Panc1 (cell line): ENCODE data around the gene LHX3. TPM values are rescaled to one million over a fixed set of nuclear protein-coding genes. Genes with fewer than 3 reads are reported as not detected.
"Not testable (repeated sequence)": the region's sequence is repeated elsewhere in the genome, so short reads cannot be mapped to it uniquely, and the experiment has no call there.

Experiments used
- ATAC-seq: fragments of 200-7000 bp; cut with Tn5 transposase; 2 replicates; pipeline ENCODE4 v1.9.1; 2020; ENCODE audit warnings: mild to moderate bottlenecking, moderate library complexity
- BruUV-seq: library from RNA; stranded (reverse); fragments of 400-500 nt; replicated peaks from 2 replicates; lab custom pipeline; 2021; lab: Mats Ljungman, UMichigan
- CTCF ChIA-PET: fragments of 300-600 bp; sonication (Branson Sonifier 250); formaldehyde crosslinking; loops from one replicate; lab custom pipeline; 2022; ENCODE audit warnings: antibody characterized with exemption; lab: Charles Lee
- POLR2A ChIA-PET: fragments of 300-600 bp; sonication (Branson Sonifier 250); formaldehyde crosslinking; loops from one replicate; lab custom pipeline; 2022; ENCODE audit warnings: antibody characterized with exemption; lab: Charles Lee
- DNase-seq: peaks from one replicate; pipeline ENCODE4 v3.0.0-alpha.2; 2010; ENCODE audit warnings: low read depth, low spot score
- H3K27ac ChIP-seq: 2 replicates; pipeline ENCODE4 v1.5.1; 2011; ENCODE audit warnings: mild to moderate bottlenecking, low read length, inconsistent platforms
- H3K27me3 ChIP-seq: fragments of 200-500 bp; sonication (Bioruptor generic); 2 replicates; pipeline ENCODE4 v1.6.0; 2014; ENCODE audit warnings: low read length, inconsistent platforms; ENCODE audit not compliant: control insufficient read depth, insufficient read depth
- H3K36me3 ChIP-seq: fragments of 200-500 bp; sonication (Bioruptor generic); 2 replicates; pipeline ENCODE4 v1.5.1; 2014; ENCODE audit warnings: inconsistent platforms, mild to moderate bottlenecking, low read length, moderate library complexity; ENCODE audit not compliant: control insufficient read depth, insufficient read depth
- H3K4me1 ChIP-seq: 2 replicates; pipeline ENCODE4 v1.5.1; 2011; ENCODE audit warnings: inconsistent platforms, mild to moderate bottlenecking, low read length, moderate library complexity; ENCODE audit not compliant: control insufficient read depth, insufficient read depth
- H3K4me3 ChIP-seq, 2 experiments: 2 replicates each; pipeline ENCODE4 v1.5.1; 2011 to 2012; ENCODE audit warnings: low read depth in 2 of 2, low read length in 2 of 2, mild to moderate bottlenecking in 2 of 2, inconsistent platforms in 1 of 2, moderate library complexity in 1 of 2
- H3K9me3 ChIP-seq: fragments of 200-500 bp; sonication (Bioruptor generic); 2 replicates; pipeline ENCODE4 v1.5.1; 2014; ENCODE audit warnings: low read depth, mild to moderate bottlenecking, inconsistent platforms, low read length, moderate library complexity; ENCODE audit not compliant: control insufficient read depth, insufficient read depth
- POLR2AphosphoS5 ChIP-seq: IDR thresholded peaks from 2 replicates; pipeline ENCODE4 v1.6.1; 2012; ENCODE audit warnings: mild to moderate bottlenecking, low read depth, low read length, moderate library complexity
- SIN3A ChIP-seq: IDR thresholded peaks from 2 replicates; pipeline ENCODE4 v1.6.1; 2012; ENCODE audit warnings: low read depth, mild to moderate bottlenecking, low read length, moderate library complexity, borderline replicate concordance; ENCODE audit not compliant: insufficient read depth
- TCF7L2 ChIP-seq: IDR thresholded peaks from 2 replicates; pipeline ENCODE4 v1.6.1; 2011; ENCODE audit warnings: mild to moderate bottlenecking, low read depth, low read length, inconsistent platforms
- in situ Hi-C: cut with HindIII; loops from 2 replicates; pipeline ENCODE4 v1.10.0; 2016; ENCODE audit warnings: low sequenced_read_pairs, low pct_unique_long_range_greater_than_20kb
- intact Hi-C: fragments of 100-400 bp; cut with micrococcal nuclease; formaldehyde crosslinking; loops from one replicate; pipeline ENCODE4 v1.10.0; 2022; ENCODE audit not compliant: unreplicated experiment
- total RNA-seq: library from RNA; stranded (reverse); gene quantifications from one replicate; pipeline ENCODE4 v1.2.1, GENCODE V29; 2021; ENCODE audit not compliant: unreplicated experiment
- TF ChIP-seq, protein P1 (sequence below): fragments of 450-650 bp; IDR thresholded peaks from 2 replicates; pipeline ENCODE4 v1.5.1; 2017; ENCODE audit warnings: mild to moderate bottlenecking
- TF ChIP-seq, protein P2 (sequence below), 2 experiments: IDR thresholded peaks; 2 replicates each; pipeline ENCODE4 v1.6.1; 2011 to 2012; ENCODE audit warnings: low read depth in 2 of 2, control low read depth in 1 of 2, low read length in 1 of 2, mild to moderate bottlenecking in 1 of 2, moderate library complexity in 1 of 2; ENCODE audit not compliant: insufficient read depth in 1 of 2

The LHX3 gene
- total RNA-seq, 1 experiment from 2014 or later: 0.13 TPM

DNA sequence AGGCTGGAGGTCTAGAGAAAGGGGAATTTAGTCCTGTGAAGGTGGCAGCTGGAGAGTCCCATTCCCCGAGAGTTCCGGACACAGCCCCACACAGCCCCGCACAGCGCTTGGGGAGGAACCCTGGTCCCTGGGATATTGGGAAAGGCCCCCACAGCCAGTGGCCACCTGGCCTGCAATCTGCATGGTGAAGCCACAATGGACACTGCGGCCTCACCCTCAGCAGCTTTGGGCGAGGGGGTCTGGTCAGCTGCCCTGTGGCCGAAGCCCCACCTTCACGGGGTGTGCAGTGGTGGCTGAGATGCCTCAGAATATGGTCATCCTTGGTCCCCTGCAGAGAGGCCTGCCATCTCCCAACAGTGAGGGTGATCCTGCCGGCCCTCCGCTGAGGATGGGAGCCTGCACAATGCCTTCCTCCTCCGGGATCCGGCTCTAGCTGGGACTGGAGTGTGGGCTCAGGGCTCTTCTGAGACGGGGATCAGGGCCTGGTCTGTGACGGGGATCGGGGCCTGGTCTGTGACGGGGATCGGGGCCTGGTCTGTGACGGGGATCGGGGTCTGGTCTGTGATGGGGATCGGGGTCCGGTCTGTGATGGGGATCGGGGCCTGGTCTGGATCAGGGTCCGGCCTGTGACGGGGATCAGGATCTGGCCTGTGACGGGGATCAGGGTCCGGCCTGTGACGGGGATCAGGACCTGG lies 52.9 kb downstream of the LHX3 start:
- in situ Hi-C loops: no loop called here
- POLR2A ChIA-PET: no interaction called here
- H3K27me3 ChIP-seq: no peaks in the 10 kb centered on the region

DNA sequence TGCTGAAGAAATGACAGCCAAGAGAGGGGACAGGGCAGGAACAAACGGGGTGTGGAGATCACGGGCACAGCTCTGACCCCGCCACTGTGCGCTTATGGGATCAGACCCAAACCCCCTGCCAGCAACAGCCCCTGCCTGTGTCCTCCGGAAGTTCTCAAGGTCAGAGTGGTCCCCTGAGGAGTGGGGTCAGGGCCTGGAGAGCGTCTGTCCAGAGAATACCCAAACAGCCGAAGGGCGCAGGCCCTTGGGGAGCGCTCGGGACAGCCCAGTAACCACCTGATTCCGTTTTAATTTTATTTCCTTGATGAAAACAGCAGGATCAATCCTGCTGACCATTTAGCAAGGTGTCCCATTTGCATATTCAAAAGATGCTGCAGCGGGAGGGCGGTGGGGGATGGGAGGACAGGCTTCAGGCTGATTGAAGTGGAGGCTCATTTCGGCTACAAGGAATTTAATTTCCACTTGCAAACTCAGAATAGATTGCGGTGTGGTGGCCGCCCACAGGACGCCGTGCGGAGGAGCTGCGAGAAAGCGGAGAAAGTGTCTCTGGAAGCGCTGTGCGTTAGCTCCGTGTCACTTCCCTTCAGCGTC lies 53.6 kb downstream of the LHX3 start:
- ChIA-PET CTCF (no interaction called here), POLR2A (no interaction called here)
- intact Hi-C loops (no loop called here), in situ Hi-C loops (no loop called here)
- BruUV-seq: no TSS peak
- DNase-seq (no peak), ATAC-seq (no peak; the same call in 1 of the 2 replicates)
- no peaks in the 10 kb centered on the region for H3K27me3 ChIP-seq
- H3K27ac ChIP-seq: no peak overlapping the region
- H3K36me3 ChIP-seq: no peaks in the 10 kb centered on the region
- H3K4me3 ChIP-seq: no peak overlapping the region
- no peak for TF ChIP-seq TCF7L2
- TF ChIP-seq POLR2AphosphoS5: no peak
- TF ChIP-seq, protein P1, sequence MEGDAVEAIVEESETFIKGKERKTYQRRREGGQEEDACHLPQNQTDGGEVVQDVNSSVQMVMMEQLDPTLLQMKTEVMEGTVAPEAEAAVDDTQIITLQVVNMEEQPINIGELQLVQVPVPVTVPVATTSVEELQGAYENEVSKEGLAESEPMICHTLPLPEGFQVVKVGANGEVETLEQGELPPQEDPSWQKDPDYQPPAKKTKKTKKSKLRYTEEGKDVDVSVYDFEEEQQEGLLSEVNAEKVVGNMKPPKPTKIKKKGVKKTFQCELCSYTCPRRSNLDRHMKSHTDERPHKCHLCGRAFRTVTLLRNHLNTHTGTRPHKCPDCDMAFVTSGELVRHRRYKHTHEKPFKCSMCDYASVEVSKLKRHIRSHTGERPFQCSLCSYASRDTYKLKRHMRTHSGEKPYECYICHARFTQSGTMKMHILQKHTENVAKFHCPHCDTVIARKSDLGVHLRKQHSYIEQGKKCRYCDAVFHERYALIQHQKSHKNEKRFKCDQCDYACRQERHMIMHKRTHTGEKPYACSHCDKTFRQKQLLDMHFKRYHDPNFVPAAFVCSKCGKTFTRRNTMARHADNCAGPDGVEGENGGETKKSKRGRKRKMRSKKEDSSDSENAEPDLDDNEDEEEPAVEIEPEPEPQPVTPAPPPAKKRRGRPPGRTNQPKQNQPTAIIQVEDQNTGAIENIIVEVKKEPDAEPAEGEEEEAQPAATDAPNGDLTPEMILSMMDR: no peak
- no peak for TF ChIP-seq SIN3A
- TF ChIP-seq, protein P2, sequence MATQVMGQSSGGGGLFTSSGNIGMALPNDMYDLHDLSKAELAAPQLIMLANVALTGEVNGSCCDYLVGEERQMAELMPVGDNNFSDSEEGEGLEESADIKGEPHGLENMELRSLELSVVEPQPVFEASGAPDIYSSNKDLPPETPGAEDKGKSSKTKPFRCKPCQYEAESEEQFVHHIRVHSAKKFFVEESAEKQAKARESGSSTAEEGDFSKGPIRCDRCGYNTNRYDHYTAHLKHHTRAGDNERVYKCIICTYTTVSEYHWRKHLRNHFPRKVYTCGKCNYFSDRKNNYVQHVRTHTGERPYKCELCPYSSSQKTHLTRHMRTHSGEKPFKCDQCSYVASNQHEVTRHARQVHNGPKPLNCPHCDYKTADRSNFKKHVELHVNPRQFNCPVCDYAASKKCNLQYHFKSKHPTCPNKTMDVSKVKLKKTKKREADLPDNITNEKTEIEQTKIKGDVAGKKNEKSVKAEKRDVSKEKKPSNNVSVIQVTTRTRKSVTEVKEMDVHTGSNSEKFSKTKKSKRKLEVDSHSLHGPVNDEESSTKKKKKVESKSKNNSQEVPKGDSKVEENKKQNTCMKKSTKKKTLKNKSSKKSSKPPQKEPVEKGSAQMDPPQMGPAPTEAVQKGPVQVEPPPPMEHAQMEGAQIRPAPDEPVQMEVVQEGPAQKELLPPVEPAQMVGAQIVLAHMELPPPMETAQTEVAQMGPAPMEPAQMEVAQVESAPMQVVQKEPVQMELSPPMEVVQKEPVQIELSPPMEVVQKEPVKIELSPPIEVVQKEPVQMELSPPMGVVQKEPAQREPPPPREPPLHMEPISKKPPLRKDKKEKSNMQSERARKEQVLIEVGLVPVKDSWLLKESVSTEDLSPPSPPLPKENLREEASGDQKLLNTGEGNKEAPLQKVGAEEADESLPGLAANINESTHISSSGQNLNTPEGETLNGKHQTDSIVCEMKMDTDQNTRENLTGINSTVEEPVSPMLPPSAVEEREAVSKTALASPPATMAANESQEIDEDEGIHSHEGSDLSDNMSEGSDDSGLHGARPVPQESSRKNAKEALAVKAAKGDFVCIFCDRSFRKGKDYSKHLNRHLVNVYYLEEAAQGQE (IDR thresholded peaks at IDR 0.05; ENCODE audit: insufficient read depth in 1 of 2, low read depth in 2 of 2, low read length in 1 of 2): no peak
- H3K4me1 ChIP-seq: no peaks in the 10 kb centered on the region
- H3K9me3 ChIP-seq: no peaks in the 10 kb centered on the region

More for the DNA sequence above, 52.9 kb downstream of the LHX3 start:
- no peak for TF ChIP-seq SIN3A
- TF ChIP-seq, protein P2 (IDR thresholded peaks at IDR 0.05; ENCODE audit: insufficient read depth in 1 of 2, low read depth in 2 of 2, low read length in 1 of 2): no peak
- no peak for TF ChIP-seq TCF7L2
- TF ChIP-seq POLR2AphosphoS5: no peak
- TF ChIP-seq, protein P1: no peak
- no peaks in the 10 kb centered on the region for H3K9me3 ChIP-seq
- no peak for DNase-seq
- H3K27ac ChIP-seq: no peak overlapping the region
- no peaks in the 10 kb centered on the region for H3K4me1 ChIP-seq
- H3K4me3 ChIP-seq: no peak overlapping the region
- intact Hi-C loops: no loop called here
- peak; percentile 60; the same call in 1 of the 2 replicates for ATAC-seq
- H3K36me3 ChIP-seq: no peaks in the 10 kb centered on the region
- BruUV-seq: no TSS peak
- CTCF ChIA-PET: no interaction called here

DNA sequence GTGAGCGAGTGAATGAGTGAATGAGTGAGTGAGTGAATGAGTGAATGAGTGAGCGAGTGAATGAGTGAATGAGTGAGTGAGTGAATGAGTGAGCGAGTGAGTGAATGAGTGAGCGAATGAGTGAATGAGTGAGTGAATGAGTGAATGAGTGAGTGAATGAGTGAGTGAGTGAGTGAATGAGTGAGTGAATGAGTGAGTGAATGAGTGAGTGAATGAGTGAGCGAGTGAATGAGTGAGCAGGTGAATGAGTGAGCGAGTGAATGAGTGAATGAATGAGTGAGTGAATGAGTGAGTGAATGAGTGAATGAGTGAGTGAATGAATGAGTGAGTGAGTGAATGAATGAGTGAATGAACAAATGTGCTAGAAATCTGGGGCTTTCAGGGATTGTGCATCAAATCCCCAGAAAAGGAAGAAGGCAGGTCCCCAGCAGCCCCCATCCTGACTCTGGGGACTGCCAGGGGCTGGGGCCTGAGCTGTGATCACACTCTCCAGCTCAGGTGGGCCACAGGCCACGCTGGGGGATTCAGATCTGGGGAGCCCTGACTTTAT lies 54.2 kb downstream of the LHX3 start:
- H3K36me3 ChIP-seq: not testable (repeated sequence)

More for the DNA sequence above, 54.2 kb downstream of the LHX3 start:
- H3K27me3 ChIP-seq, H3K4me3 ChIP-seq, H3K4me1 ChIP-seq, POLR2A ChIA-PET, BruUV-seq, in situ Hi-C loops, CTCF ChIA-PET, ATAC-seq, DNase-seq, intact Hi-C loops, H3K9me3 ChIP-seq, H3K27ac ChIP-seq: not testable (repeated sequence)
